HG03066 (cell line): ENCODE data around the gene IER3.

ENCODE experiments used
- ATAC-seq: cut with Tn5 transposase; IDR thresholded peaks from one replicate; pipeline ENCODE4 v1.9.1; 2021; ENCODE audit warnings: low read depth; ENCODE audit not compliant: unreplicated experiment

Gene IER3

DNA sequence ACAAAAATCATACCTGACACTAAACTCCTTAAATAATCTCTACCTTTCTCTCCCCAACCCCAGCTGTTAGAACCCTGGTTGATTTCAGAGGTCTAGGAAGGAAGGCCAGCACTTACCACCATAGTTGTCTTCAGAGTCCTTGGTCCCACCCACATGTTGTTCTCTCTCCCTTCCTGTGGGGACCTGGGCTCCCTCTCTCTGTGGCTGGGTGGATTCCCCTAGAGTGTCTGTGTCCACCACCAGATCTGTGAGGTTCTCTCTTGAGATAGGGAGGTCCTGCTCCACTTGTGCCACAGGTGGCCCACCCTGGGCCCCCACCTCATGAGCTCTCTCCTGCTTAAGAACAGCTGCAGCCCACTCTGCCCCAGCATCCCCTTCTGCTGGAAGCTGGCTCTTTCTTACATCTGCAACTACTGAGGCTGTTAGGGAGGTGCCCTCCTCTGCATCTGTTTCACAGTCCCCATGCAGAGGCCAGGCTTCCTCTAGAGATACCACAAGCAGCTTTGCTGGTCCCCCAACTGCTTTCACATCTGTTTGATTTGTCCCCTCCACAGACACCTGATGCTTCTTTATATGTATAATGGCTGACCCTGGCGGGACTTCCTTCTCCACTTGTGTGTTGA lies 32.5 kb downstream of the IER3 start:
- ATAC-seq, result no peak

DNA sequence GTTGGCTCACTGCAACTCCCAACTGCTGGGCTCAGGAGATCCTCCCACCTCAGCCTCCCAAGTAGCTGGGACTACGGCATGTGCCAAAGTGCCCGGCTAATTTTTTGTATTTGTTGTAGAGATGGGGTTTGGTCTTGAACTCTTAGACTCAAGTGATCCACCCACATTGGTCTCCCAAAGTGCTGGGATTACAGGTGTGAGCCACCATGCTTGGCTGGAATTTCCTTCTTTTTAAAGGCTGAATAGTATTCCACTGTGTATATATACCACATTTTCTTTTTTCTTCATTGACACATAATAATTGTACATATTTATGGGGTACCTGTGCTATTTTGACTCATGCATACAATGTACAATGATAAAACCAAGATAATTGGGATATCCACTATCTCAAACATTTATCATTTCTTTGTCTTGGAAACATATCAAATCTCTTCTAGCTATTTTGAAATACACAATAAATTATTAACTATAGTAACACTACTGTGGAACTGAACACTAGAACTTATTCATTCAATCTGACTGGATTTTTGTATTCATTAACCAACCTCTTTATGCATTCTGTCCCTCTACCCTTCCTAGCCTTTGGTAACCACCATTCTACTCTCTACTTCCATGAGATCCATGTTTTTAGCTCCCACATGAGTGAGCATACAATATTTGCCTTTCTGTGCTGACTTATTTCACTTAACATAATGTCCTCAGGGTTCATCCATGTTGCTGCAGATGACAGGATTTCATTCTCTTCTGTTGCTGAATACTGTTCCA lies 35.1 kb downstream of the IER3 start:
- ATAC-seq, result no peak

DNA sequence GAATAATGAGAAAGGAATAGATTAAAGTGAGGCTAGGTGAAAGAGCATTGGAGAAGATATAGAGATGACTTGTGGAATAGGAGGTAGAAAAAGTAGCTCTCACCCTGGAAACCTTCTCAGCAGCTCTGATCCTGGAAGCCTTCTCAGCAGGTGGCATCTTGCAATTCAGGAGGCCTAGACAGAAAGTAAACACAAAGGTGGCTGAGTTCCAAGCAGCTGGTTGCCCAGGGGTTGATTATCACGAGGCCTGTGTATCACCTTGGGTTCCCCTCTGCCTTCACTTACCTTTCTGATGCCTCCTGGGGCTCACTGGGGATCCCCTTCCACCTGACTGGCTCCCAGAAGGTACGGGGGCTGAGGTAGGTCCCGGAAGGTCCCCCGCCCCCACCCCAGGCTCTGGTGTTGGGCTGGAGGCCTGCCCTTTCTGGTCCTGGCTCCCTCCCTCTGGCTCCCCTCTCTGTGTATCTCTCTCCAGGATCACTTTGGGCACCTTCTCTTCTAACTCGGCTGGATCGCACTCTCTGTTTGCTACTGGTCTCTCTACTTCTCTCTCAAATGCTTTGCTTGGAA lies 37.0 kb downstream of the IER3 start:
- no peak for ATAC-seq

DNA sequence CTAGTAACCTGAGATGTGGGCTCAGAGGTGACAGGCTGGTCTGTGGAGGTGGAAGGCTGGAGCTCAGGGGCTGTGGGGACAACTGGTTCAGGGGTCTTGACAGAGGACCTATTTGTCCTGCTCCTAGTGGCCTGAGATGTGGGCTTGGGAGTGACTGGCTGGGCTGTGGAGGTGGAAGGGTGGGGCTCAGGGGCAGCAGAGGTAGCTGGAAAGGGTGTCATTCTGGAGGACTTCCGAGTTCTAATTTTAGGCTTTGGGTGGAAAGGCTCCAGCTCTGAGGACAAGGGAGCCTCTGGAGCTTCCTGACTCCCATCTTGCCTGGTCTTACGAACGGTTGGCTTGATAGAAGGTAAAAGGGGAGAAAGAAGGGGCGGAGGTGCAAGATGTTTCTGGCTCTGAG lies 38.7 kb downstream of the IER3 start:
- no peak for ATAC-seq

DNA sequence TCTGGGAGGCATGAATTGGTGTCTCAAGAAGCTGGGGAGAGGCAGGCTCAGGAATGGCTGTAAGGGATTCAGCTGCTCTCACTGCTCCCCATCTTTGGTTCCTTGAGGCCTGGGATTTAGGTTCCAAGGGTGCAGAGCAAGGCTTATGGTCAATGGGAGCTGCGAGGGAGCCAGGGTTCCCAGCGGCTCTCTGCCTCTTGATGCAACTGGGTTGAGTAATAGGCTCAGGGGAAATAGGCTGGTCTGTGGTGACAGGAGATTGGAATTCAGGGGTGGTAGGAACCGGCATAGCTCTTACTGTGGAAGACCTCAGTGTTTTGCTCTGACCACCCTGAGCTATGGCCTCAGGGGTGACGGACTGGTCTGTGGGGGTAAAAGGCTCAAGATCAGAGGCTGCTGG lies 40.5 kb downstream of the IER3 start:
- no peak for ATAC-seq

DNA sequence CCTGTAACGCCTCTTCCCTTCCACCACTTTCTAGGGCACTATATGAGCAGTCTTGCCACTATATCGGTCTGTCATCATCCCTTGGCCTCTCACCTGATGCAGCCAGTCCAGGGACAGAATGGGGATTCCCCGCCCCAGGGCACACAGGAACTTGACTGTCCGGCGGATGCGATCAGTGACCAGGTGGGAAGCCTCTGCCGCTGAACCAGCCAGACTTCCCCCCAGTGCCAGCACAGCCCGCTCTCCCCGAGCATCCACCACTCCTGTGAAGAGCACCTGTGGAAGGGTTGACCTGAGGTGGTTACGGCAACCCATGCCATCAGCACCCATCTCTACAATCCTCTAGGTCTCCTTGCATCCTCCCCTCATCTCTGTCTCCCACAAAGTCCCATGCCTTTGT lies 41.3 kb downstream of the IER3 start:
- ATAC-seq, result no peak

DNA sequence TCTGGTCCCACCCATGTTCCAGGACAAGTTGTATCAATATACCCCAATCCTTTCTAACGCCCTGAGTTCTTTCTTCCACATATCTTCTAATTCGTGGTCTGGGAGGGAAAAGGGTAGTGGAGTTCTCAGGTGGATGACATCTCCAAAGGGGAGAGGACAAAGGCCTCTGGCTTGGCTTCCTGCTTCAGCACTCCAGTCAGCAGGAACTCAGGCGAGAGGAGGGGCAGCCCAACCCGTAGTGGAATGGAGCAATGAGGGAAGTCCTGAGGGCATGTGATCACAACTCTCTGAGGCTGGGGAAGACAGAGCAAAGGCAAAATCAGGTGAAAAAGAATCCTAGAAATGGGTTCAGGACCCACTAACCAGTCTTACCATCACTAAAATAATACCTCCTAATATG lies 44.0 kb downstream of the IER3 start:
- ATAC-seq, result no peak

DNA sequence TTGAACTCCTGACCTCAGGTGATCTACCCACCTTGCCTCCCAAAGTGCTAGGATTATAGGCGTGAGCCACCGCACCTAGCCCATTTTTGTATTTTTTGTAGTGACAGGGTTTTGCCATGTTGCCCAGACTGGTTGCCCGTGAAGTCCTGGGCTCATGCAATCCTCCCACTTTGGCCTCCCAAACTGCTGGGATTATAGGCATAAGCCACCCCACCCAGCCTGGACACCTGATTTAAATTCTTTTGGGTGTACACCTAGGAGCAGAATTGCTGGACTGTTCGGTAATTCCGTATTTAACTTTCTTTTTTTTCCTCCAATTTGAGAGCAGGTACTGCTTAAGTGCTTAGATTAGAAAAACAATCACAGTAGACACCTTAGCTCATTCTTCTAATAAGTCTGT lies 47.9 kb downstream of the IER3 start:
- no peak for ATAC-seq
